ENCODE measurements around the gene MIPEP.
"Not testable (repeated sequence)": the region's sequence is repeated elsewhere in the genome, so short reads cannot be mapped to it uniquely, and the experiment has no call there.

DNA sequence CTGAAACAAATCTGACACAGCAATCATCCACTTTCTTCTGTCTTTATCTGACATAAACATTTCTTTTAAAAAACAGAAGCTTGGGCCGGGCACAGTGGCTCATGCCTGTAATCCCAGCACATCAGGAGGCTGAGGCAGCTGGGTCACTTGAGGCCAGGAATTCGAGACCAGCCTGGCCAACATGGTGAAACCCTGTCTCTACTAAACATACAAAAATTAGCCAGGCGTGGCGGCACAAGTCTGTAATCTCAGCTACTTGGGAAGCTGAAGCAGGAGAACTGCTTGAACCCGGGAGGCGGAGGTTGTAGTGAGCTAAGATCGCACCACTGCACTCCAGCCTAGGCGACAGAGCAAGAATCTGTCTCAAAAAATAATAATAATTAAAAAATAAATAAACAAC lies 127.4 kb downstream of the MIPEP start:
- TF ChIP-seq ZNF558 (tag by site-specific recombination; IDR thresholded peaks at IDR 0.05); ZNF792 (tag by site-specific recombination; IDR thresholded peaks at IDR 0.05); ZNF785 (tag by site-specific recombination; IDR thresholded peaks at IDR 0.05); ZNF354C (tag by site-specific recombination; IDR thresholded peaks at IDR 0.05; ENCODE audit: borderline replicate concordance, low read depth); ZNF571 (tag by site-specific recombination; IDR thresholded peaks at IDR 0.05); ZBTB21 (tag by site-specific recombination; IDR thresholded peaks at IDR 0.05); ZNF473 (tag by site-specific recombination; IDR thresholded peaks at IDR 0.05); ZNF510 (tag by site-specific recombination; IDR thresholded peaks at IDR 0.05; ENCODE audit: insufficient replicate concordance); ZNF561 (tag by site-specific recombination; IDR thresholded peaks at IDR 0.05; ENCODE audit: borderline replicate concordance): not testable (repeated sequence)
- TF ChIP-seq, protein P1, sequence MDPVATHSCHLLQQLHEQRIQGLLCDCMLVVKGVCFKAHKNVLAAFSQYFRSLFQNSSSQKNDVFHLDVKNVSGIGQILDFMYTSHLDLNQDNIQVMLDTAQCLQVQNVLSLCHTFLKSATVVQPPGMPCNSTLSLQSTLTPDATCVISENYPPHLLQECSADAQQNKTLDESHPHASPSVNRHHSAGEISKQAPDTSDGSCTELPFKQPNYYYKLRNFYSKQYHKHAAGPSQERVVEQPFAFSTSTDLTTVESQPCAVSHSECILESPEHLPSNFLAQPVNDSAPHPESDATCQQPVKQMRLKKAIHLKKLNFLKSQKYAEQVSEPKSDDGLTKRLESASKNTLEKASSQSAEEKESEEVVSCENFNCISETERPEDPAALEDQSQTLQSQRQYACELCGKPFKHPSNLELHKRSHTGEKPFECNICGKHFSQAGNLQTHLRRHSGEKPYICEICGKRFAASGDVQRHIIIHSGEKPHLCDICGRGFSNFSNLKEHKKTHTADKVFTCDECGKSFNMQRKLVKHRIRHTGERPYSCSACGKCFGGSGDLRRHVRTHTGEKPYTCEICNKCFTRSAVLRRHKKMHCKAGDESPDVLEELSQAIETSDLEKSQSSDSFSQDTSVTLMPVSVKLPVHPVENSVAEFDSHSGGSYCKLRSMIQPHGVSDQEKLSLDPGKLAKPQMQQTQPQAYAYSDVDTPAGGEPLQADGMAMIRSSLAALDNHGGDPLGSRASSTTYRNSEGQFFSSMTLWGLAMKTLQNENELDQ (tag by site-specific recombination; IDR thresholded peaks at IDR 0.05; ENCODE audit: low read depth), result not testable (repeated sequence)
- TF ChIP-seq, protein P2, sequence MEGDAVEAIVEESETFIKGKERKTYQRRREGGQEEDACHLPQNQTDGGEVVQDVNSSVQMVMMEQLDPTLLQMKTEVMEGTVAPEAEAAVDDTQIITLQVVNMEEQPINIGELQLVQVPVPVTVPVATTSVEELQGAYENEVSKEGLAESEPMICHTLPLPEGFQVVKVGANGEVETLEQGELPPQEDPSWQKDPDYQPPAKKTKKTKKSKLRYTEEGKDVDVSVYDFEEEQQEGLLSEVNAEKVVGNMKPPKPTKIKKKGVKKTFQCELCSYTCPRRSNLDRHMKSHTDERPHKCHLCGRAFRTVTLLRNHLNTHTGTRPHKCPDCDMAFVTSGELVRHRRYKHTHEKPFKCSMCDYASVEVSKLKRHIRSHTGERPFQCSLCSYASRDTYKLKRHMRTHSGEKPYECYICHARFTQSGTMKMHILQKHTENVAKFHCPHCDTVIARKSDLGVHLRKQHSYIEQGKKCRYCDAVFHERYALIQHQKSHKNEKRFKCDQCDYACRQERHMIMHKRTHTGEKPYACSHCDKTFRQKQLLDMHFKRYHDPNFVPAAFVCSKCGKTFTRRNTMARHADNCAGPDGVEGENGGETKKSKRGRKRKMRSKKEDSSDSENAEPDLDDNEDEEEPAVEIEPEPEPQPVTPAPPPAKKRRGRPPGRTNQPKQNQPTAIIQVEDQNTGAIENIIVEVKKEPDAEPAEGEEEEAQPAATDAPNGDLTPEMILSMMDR (tag by site-specific recombination; IDR thresholded peaks at IDR 0.05), result not testable (repeated sequence)
- TF ChIP-seq, protein P3, sequence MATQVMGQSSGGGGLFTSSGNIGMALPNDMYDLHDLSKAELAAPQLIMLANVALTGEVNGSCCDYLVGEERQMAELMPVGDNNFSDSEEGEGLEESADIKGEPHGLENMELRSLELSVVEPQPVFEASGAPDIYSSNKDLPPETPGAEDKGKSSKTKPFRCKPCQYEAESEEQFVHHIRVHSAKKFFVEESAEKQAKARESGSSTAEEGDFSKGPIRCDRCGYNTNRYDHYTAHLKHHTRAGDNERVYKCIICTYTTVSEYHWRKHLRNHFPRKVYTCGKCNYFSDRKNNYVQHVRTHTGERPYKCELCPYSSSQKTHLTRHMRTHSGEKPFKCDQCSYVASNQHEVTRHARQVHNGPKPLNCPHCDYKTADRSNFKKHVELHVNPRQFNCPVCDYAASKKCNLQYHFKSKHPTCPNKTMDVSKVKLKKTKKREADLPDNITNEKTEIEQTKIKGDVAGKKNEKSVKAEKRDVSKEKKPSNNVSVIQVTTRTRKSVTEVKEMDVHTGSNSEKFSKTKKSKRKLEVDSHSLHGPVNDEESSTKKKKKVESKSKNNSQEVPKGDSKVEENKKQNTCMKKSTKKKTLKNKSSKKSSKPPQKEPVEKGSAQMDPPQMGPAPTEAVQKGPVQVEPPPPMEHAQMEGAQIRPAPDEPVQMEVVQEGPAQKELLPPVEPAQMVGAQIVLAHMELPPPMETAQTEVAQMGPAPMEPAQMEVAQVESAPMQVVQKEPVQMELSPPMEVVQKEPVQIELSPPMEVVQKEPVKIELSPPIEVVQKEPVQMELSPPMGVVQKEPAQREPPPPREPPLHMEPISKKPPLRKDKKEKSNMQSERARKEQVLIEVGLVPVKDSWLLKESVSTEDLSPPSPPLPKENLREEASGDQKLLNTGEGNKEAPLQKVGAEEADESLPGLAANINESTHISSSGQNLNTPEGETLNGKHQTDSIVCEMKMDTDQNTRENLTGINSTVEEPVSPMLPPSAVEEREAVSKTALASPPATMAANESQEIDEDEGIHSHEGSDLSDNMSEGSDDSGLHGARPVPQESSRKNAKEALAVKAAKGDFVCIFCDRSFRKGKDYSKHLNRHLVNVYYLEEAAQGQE (tag by site-specific recombination; IDR thresholded peaks at IDR 0.05), result not testable (repeated sequence)

Data from HEK293 (cell line).